K562 (cell line): ENCODE measurements around the gene ACER3. TPM values are rescaled to one million over a fixed set of nuclear protein-coding genes. Genes with fewer than 3 reads are reported as not detected.

Experiments
- CHD1 ChIP-seq: fragments of 200-600 bp; sonication (generic); IDR thresholded peaks from one replicate; pipeline ENCODE4 v1.6.1; 2012; ENCODE audit warnings: mild to moderate bottlenecking, moderate library complexity, low read length, inconsistent platforms
- HNRNPLL ChIP-seq: fragments of 200-400 bp; formaldehyde crosslinking; IDR thresholded peaks from 2 replicates; pipeline ENCODE4 v1.6.1; 2017; ENCODE audit warnings: low read length, low read depth, mild to moderate bottlenecking; ENCODE audit not compliant: poor library complexity, severe bottlenecking
- KLF6 ChIP-seq: fragments of 250-450 bp; sonication (Bioruptor Pico); IDR thresholded peaks from 2 replicates; pipeline ENCODE4 v1.4.0; 2020; ENCODE audit warnings: mild to moderate bottlenecking, moderate library complexity, borderline replicate concordance
- MECOM ChIP-seq: fragments of 250-450 bp; sonication (Bioruptor Pico); IDR thresholded peaks from 2 replicates; pipeline ENCODE4 v1.8.0; 2022; ENCODE audit warnings: inconsistent platforms
- NCOA2 ChIP-seq, 2 experiments: fragments of 450-650 bp; IDR thresholded peaks; 2 replicates each; pipeline ENCODE4 v1.6.1; 2018; ENCODE audit warnings: mild to moderate bottlenecking in 2 of 2, moderate library complexity in 1 of 2; ENCODE audit not compliant: partially characterized antibody in 2 of 2
- RBM34 ChIP-seq: fragments of 200-400 bp; formaldehyde crosslinking; IDR thresholded peaks from 2 replicates; pipeline ENCODE4 v1.6.1; 2018; ENCODE audit warnings: low read length, borderline replicate concordance; ENCODE audit not compliant: insufficient read depth
- SRSF7 ChIP-seq: fragments of 200-400 bp; formaldehyde crosslinking; optimal IDR thresholded peaks from 2 replicates; pipeline ENCODE3; 2017; ENCODE audit warnings: mild to moderate bottlenecking, low read depth, low read length
- TAL1 ChIP-seq: fragments of 450-650 bp; IDR thresholded peaks from 2 replicates; pipeline ENCODE4 v1.6.1; 2016; ENCODE audit warnings: mild to moderate bottlenecking
- ZNF197 ChIP-seq: fragments of 200-800 bp; sonication (Bioruptor generic); IDR thresholded peaks from 2 replicates; pipeline ENCODE4 v1.6.1; 2016; ENCODE audit warnings: low read depth, missing genetic modification characterization, missing compliant biosample characterization
- ZNF507 ChIP-seq: conservative IDR thresholded peaks from 2 replicates; pipeline ENCODE4 v1.6.1; 2017; ENCODE audit warnings: missing genetic modification characterization, missing compliant biosample characterization
- polyA plus RNA-seq, 8 experiments: library from polyadenylated mRNA; depleted of rRNA in 4 of 8; stranded (reverse) in 5 of 8; unstranded in 3 of 8; fragments of >200 nt; fragmentation: Nextera tagmentation in 2 of 8; fragmentation: Illumina TruSeq in 1 of 8; extraction: Ambion mirVana in 2 of 8; extraction: Trizol in 1 of 8; gene quantifications; 2 replicates each; pipeline versions ENCODE4 v1.2.1 to v1.2.3, GENCODE V29; 2011 to 2014; ENCODE audit warnings: inconsistent platforms in 1 of 8, missing spikeins in 1 of 8
- total RNA-seq, 7 experiments: library from RNA; depleted of rRNA in 6 of 7; stranded (reverse); fragments of >200 nt in 6 of 7; fragmentation: Illumina TruSeq in 2 of 7; extraction: Trizol in 2 of 7; gene quantifications; 2 replicates each; pipeline versions ENCODE4 v1.2.1 to v1.2.3, GENCODE V29; 2011 to 2021; ENCODE audit warnings: low replicate concordance in 1 of 7
- TF ChIP-seq, protein P1 (sequence below): sonication (generic); formaldehyde crosslinking; IDR thresholded peaks from 2 replicates; pipeline ENCODE4 v1.8.0; 2022; ENCODE audit warnings: mild to moderate bottlenecking, low read depth, missing genetic modification reagents
- TF ChIP-seq, protein P2 (sequence below): fragments of 250-450 bp; sonication (Bioruptor Pico); IDR thresholded peaks from 2 replicates; pipeline ENCODE4 v1.8.0; 2022; ENCODE audit warnings: moderate library complexity, mild to moderate bottlenecking, inconsistent platforms
- TF ChIP-seq, protein P3 (sequence below): fragments of 250-450 bp; sonication (Bioruptor Pico); IDR thresholded peaks from 2 replicates; pipeline ENCODE4 v1.4.0; 2020; ENCODE audit warnings: mild to moderate bottlenecking
- TF ChIP-seq, protein P4 (sequence below): sonication (generic); formaldehyde crosslinking; IDR thresholded peaks from 2 replicates; pipeline ENCODE4 v1.8.0; 2023; ENCODE audit warnings: missing genetic modification reagents, mild to moderate bottlenecking, borderline replicate concordance

Gene ACER3
- total and polyA plus RNA-seq, 9 of the 15 experiments (the other 6 are each of a cell fraction or from before 2014, with no cell fraction given), result 2.0 to 23.8 (median 9.5) TPM

DNA sequence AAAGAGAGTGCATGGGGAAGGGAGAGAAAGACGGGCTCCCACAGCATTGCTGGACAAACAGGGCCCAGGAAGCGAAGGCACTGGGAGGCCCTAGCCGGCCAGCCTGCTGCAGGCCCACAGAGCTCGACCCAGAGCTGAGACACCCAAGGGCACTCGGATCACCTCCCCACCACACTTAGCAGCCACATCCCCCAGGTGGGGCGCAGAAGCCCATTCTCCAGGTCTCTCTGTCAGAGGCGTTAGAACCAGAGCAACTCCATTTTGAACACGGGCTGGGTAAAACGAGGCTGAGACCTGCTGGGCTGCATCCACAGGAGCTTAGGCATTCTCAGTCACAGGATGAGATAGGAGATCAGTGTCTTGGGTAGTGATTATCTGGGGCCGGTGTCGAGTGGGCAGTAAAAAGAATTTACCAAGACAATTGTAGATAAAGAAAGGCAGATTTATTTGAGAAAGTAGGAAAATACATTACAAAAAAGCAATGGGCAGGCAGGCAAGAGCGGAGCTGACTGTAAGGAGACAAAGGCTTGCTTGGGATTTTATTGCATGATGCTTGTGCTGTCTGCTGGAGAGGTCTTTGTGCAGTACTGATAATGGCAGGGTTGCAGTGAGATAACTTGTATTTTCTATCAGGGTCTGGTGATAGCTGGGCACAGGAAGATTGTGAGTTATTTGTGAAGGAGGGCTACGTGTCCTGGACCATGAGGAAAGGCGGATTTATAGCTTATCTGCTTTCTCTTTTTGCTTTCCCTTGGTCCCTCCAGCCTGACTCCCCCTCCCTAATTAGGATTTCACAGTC, 192.7 kb downstream of the ACER3 start (continued):
- TF ChIP-seq, protein P1, sequence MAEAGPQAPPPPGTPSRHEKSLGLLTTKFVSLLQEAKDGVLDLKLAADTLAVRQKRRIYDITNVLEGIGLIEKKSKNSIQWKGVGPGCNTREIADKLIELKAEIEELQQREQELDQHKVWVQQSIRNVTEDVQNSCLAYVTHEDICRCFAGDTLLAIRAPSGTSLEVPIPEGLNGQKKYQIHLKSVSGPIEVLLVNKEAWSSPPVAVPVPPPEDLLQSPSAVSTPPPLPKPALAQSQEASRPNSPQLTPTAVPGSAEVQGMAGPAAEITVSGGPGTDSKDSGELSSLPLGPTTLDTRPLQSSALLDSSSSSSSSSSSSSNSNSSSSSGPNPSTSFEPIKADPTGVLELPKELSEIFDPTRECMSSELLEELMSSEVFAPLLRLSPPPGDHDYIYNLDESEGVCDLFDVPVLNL, result no peak
- TF ChIP-seq, protein P2, sequence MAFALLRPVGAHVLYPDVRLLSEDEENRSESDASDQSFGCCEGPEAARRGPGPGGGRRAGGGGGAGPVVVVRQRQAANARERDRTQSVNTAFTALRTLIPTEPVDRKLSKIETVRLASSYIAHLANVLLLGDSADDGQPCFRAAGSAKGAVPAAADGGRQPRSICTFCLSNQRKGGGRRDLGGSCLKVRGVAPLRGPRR (CRISPR knock-in tag), result no peak
- TF ChIP-seq, protein P3, sequence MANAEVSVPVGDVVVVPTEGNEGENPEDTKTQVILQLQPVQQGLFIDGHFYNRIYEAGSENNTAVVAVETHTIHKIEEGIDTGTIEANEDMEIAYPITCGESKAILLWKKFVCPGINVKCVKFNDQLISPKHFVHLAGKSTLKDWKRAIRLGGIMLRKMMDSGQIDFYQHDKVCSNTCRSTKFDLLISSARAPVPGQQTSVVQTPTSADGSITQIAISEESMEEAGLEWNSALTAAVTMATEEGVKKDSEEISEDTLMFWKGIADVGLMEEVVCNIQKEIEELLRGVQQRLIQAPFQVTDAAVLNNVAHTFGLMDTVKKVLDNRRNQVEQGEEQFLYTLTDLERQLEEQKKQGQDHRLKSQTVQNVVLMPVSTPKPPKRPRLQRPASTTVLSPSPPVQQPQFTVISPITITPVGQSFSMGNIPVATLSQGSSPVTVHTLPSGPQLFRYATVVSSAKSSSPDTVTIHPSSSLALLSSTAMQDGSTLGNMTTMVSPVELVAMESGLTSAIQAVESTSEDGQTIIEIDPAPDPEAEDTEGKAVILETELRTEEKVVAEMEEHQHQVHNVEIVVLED, result no peak
- TF ChIP-seq MECOM (CRISPR knock-in tag) (peak; percentile 80), ZNF197 (peak; percentile 76; the same call in 1 of the 2 replicates), CHD1 (no peak), NCOA2 (IDR thresholded peaks at IDR 0.05; ENCODE audit: partially characterized antibody in 2 of 2) (no peak), HNRNPLL (no peak), KLF6 (CRISPR knock-in tag) (peak; percentile 80; the same call in 1 of the 2 replicates), ZNF507 (peak; percentile 35; the same call in 1 of the 2 replicates), RBM34 (no peak), SRSF7 (no peak), TAL1 (peak; percentile 45; the same call in 1 of the 2 replicates)
- TF ChIP-seq, protein P4, sequence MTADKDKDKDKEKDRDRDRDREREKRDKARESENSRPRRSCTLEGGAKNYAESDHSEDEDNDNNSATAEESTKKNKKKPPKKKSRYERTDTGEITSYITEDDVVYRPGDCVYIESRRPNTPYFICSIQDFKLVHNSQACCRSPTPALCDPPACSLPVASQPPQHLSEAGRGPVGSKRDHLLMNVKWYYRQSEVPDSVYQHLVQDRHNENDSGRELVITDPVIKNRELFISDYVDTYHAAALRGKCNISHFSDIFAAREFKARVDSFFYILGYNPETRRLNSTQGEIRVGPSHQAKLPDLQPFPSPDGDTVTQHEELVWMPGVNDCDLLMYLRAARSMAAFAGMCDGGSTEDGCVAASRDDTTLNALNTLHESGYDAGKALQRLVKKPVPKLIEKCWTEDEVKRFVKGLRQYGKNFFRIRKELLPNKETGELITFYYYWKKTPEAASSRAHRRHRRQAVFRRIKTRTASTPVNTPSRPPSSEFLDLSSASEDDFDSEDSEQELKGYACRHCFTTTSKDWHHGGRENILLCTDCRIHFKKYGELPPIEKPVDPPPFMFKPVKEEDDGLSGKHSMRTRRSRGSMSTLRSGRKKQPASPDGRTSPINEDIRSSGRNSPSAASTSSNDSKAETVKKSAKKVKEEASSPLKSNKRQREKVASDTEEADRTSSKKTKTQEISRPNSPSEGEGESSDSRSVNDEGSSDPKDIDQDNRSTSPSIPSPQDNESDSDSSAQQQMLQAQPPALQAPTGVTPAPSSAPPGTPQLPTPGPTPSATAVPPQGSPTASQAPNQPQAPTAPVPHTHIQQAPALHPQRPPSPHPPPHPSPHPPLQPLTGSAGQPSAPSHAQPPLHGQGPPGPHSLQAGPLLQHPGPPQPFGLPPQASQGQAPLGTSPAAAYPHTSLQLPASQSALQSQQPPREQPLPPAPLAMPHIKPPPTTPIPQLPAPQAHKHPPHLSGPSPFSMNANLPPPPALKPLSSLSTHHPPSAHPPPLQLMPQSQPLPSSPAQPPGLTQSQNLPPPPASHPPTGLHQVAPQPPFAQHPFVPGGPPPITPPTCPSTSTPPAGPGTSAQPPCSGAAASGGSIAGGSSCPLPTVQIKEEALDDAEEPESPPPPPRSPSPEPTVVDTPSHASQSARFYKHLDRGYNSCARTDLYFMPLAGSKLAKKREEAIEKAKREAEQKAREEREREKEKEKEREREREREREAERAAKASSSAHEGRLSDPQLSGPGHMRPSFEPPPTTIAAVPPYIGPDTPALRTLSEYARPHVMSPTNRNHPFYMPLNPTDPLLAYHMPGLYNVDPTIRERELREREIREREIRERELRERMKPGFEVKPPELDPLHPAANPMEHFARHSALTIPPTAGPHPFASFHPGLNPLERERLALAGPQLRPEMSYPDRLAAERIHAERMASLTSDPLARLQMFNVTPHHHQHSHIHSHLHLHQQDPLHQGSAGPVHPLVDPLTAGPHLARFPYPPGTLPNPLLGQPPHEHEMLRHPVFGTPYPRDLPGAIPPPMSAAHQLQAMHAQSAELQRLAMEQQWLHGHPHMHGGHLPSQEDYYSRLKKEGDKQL, result no peak
